GM18519 (cell line): ENCODE data around the gene NCAM1.

Experiments
- ATAC-seq: cut with Tn5 transposase; IDR thresholded peaks from one replicate; pipeline ENCODE4 v1.9.1; 2021; ENCODE audit warnings: mild to moderate bottlenecking, moderate library complexity; ENCODE audit not compliant: unreplicated experiment, low FRiP score

NCAM1 gene

GRCh38 chr11:113121746-113122145 lies 160.5 kb downstream of the NCAM1 start:
- ATAC-seq: no peak

- no peak for ATAC-seq
These were observed 162.8 kb downstream of the NCAM1 start for GRCh38 chr11:113124006-113124405.

- ATAC-seq: no peak
These were observed 163.4 kb downstream of the NCAM1 start for GRCh38 chr11:113124578-113124977.

GRCh38 chr11:113129261-113129992 lies 168.2 kb downstream of the NCAM1 start:
- ATAC-seq: no peak

- no peak for ATAC-seq
These were observed 170.0 kb downstream of the NCAM1 start for GRCh38 chr11:113131036-113131775.

GRCh38 chr11:113133071-113133470 lies 171.9 kb downstream of the NCAM1 start:
- ATAC-seq: no peak

GRCh38 chr11:113134626-113135025 lies 173.4 kb downstream of the NCAM1 start:
- ATAC-seq: no peak

- no peak for ATAC-seq
These were observed 176.7 kb downstream of the NCAM1 start for GRCh38 chr11:113137713-113138529.

GRCh38 chr11:113138731-113139130 lies 177.5 kb downstream of the NCAM1 start:
- no peak for ATAC-seq

GRCh38 chr11:113141010-113141409 lies 179.8 kb downstream of the NCAM1 start:
- ATAC-seq: no peak

- ATAC-seq: no peak
These were observed 181.3 kb downstream of the NCAM1 start for GRCh38 chr11:113142508-113142907.

GRCh38 chr11:113147249-113147648 lies 186.0 kb downstream of the NCAM1 start:
- ATAC-seq: no peak

GRCh38 chr11:113148076-113148475 lies 186.9 kb downstream of the NCAM1 start:
- ATAC-seq: no peak

GRCh38 chr11:113148652-113149051 lies 187.4 kb downstream of the NCAM1 start:
- ATAC-seq: no peak

- no peak for ATAC-seq
These were observed 190.3 kb downstream of the NCAM1 start for GRCh38 chr11:113151521-113151920.

- ATAC-seq: no peak
These were observed 191.3 kb downstream of the NCAM1 start for GRCh38 chr11:113152500-113152899.

GRCh38 chr11:113153847-113154246 lies 192.6 kb downstream of the NCAM1 start:
- no peak for ATAC-seq

GRCh38 chr11:113159988-113160807 lies 199.0 kb downstream of the NCAM1 start:
- ATAC-seq: no peak

- ATAC-seq: no peak
These were observed 199.5 kb downstream of the NCAM1 start for GRCh38 chr11:113160808-113161124.
